ENCODE results near the gene TRIM31.

The TRIM31 gene, protein sequence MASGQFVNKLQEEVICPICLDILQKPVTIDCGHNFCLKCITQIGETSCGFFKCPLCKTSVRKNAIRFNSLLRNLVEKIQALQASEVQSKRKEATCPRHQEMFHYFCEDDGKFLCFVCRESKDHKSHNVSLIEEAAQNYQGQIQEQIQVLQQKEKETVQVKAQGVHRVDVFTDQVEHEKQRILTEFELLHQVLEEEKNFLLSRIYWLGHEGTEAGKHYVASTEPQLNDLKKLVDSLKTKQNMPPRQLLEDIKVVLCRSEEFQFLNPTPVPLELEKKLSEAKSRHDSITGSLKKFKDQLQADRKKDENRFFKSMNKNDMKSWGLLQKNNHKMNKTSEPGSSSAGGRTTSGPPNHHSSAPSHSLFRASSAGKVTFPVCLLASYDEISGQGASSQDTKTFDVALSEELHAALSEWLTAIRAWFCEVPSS

DNA sequence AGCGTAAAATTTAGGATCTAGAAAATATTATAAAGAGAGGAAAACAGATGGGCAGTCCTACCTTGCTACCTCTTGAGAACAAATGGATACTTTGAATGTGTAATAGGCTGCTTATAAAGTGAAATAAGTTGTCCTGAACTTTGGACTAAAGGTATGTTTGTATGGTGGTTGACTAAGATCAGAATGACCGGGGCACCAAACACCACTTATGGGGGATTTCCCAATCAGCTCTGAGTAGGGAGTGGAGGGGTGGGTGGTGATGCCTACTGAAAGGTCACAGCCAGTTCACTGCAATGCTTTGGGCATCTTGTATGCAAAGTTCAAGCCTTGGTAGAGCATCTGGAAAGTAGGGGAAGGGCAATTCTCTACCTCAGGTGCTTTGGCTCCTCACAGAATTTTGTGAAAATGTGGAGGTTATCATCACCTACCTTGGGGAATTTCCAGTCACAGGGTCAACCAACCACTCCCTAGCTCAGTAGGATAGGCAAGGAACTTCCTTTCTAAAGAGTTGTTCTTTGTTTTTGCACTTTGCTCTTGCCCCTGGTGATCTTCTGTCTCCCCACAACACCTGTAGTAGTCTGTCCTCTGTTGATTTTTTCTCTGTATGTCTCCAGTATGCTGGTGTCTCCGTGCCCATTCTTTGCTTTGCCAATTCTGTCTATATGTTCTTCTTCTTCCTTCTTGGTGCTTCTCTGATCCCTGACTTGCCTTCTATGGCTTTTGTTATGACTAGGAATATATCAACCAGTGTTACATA, at the start of gene TRIM31:
Gene TRIM31, minus strand, starts transcription at position 88 of the 757 bp plus-strand sequence. CDS start 285 bp downstream, outside the sequence.
- DNase-seq: no peak

DNA sequence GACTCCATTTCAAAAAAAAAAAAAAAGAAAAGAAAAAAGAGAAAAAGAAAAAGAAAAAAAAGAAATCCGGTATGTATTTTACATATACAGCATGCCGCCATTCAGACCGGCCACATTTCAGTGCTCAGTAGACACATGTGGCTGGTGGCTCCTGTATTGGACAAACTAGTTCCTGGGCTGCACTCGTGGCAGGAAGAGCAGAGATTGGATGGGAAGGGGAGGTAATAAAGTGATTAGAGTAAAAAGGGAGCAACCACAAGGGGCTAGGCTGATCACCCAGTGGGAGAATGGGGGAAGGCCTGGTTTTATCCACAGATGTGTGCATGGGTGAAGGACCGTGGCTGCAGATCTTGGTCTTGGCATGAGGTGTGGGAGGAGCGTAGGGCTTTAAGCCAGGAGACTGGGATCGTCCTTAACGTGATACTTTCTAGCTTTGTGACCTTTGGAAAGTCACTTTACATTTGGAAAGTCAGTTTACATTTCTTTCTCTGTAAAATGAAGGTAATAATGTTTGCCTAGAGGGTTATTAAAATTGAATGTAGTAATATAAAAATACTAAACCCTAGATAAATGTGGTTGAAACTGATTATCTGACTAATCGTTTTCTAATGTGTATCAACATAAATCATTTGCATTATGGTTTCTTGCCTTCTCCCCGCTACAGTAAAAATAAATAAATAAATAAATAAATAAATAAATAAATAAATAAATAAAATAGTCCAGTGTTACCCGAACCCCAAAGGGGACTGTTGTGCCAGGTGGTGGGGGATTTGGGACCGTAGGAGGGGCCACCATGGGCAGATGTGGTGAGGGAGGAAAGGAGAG, 49.6 kb upstream of the TRIM31 start:
- DNase-seq: no peak

DNA sequence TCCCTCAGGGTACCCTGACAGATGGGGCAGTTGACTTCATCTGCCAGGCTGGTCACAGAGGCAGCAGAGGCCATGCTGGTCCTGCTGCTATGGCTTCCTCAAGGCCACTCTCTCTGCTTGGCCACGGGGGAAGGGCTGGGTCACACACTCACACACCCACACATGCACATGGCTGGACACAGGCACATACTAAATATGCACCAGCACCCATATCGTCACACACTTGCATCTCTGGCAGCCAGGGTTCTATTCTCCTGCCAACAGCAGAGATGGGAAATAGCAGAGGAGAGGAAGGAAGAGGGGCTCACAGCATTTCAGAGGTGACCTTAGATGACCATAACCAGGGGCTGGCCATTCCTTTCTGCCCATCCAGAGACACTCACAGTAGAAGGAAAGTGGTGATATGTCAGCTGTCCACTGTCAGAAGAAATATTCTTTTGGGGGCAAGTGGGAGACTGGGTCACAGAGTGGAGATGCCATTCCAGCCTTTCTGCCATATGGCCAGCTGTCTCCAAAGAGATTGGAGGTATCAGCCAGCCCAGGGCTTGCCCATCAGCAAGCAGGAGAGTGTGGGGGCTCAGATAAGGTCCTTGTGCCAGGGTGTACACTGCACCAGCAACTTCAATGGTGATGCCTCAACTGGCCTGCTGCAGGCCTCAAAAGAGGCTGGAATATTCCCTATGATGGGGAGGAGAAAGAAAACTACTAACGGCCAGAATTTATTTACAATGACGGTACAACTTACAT, 48.1 kb upstream of the TRIM31 start, which contains the start of gene TRIM10:
Gene TRIM10, minus strand, starts transcription at position 427 of the 747 bp plus-strand sequence. Its CDS starts 353 bp downstream, at position 74.
- no peak for DNase-seq

DNA sequence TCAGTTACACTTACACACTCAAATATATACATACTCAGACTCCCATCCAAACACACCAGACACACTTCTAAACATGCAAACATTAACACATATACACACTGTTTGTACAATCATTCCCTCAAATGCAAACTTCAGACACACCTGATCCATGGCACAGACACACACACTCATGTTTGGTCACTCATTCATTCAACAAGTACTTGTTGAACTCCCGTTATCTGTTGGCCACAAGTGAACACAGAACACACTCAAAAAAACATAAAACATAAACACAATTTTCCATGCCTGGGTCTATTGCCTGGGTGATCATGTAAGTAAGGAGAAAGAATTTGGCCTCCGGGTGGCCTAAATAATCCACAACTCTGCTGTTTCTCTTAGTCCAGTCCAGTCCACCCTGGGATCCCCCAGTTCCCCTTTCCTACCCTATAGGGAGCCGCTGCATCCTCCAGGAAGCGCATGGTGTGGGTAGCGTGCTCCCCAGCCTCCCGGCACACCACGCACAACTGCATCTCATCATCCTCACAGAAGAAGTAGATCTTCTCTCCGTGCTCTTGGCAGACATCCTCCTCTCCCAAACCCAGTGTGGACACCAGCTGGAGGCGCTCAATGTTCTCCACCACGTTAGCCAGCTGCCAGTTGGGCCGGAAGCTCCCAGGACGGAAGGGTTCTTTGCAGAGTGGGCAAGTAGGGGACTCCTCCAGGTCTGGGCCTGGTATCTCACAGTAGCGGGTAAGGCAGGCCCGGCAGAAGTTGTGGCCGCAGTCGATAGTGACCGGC, 47.3 kb upstream of the TRIM31 start:
- no peak for DNase-seq

DNA sequence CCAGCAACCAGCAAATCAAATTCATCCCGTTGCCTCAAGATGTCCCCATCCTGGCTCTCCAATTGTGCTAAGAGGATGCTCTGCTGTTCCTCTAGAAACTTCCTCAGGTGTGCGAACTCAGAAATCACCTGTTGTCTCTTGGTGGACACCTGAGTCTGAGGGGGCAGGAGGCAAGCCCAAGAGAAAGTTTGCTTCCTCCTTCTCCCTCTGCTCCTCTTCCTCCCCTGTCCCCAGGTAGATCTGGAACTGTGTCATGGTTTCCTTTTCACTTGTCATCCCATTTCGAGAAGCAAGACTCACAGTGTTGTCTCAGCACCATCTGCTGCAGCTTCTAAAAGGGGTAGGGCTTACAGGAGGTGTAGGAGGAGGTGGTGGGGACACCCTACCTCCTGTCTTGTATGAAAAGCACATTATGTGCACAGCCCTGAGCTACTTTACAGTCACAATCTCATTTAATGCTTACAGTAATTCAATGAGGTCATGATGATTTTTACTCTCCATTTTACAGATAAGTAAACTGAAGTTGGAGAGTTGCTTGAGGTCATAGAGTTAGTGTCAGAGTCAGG, 45.7 kb upstream of the TRIM31 start:
- no peak for DNase-seq

DNA sequence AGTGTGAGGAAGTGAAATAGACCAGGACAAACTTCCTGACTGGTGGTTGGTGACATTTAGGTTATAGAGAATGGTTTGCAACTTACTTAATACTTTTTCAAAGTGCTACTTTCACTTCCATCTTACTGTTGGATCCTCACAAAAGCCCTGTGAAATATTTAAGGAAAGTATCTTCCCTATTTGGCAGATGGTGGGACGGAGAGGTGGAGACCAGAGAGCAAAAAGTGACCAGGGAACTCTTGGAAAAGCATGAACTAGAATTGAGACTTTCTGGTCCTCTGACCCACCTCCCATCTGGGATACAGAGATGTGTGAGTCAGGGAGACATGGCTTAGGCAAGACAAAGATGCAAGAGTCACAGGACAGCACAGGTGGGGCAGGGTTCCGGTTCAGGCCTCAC, 45.1 kb upstream of the TRIM31 start:
- DNase-seq: no peak

DNA sequence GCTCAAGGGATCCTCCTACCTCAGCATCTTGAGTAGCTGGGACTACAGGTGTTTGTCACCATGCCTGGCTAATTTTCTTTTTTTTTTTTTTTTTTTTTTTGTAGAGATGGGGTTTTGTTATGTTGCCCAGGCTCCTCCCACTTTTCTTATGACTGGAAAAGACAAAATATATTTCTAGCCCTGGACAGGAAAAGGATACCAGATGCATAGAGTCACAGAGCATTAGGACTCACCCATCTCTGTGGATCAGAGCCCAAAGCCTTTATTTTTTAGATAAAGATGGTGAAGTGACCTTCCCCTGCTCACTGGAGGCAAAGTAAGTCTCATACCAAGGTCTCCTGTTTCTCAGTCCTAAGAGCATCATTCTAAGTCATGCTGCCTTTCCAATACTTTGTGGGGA, 44.7 kb upstream of the TRIM31 start:
- no peak for DNase-seq

DNA sequence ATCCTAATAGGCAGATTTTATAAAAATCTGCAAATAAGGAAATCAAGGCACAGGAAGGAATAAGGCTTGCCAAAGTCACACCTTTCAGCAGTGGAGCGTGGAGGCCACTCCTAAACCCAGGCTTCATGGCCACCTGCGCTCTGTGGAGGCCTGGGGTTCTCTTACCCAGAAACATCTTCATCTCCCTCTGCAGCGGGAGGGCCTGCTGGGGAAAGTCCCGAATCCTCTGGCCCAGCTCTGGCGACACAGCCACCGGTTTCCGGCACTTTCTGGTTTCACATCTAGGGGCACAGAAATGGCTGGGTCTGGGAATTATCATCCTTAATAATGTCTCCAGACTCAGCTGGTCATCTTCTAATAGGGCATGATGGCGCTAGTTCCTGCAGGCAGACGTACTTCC, 43.9 kb upstream of the TRIM31 start:
- DNase-seq: no peak

DNA sequence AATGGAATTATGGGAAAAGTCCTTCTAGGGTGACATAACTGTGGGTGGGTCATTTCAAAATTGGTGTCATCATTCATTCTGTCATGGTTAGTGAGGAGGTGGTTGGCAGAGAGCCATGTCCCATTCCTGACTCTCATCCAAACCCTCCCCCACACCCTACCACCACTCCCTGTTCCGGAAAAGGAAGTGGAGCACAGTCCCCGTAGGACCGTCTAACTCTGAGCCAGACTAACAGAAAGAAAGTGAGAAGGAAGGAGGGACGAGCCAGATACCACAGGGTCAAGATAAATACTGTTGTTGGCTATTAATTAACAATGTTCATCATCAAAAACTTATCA, 43.3 kb upstream of the TRIM31 start:
- no peak for DNase-seq

DNA sequence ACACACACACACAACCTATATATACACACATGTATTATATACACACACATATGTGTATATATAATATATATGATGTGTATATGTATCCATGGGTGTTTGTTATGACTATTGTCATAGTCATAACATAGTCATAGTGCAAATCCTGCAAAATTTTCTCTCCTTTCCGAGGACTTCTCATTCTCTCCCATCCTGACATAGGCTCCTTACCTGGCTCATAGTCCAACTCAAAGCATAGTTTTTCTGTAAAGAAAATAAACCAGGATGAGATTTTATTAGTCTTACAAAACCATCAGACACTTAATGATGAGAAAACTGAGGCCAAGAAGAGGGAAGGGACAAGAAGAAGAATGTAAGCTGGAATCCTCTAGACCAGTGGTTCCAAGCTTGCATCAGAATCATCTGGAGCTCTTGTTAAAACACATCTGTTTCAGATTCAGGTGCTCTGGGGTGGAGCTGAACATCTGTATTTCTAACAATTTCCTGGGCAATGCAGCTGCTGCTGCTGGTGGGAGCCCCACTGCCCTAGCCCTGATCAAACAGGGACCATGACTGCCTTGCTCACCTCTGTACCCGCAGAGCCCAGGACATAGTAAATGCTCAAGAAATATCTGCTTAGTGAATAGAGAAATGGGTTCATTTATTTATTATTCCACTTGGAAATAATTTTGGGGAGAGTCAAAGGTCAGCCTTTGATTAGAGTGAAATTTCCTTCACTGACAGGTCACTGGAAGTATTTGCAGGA, 42.8 kb upstream of the TRIM31 start:
- DNase-seq: no peak

DNA sequence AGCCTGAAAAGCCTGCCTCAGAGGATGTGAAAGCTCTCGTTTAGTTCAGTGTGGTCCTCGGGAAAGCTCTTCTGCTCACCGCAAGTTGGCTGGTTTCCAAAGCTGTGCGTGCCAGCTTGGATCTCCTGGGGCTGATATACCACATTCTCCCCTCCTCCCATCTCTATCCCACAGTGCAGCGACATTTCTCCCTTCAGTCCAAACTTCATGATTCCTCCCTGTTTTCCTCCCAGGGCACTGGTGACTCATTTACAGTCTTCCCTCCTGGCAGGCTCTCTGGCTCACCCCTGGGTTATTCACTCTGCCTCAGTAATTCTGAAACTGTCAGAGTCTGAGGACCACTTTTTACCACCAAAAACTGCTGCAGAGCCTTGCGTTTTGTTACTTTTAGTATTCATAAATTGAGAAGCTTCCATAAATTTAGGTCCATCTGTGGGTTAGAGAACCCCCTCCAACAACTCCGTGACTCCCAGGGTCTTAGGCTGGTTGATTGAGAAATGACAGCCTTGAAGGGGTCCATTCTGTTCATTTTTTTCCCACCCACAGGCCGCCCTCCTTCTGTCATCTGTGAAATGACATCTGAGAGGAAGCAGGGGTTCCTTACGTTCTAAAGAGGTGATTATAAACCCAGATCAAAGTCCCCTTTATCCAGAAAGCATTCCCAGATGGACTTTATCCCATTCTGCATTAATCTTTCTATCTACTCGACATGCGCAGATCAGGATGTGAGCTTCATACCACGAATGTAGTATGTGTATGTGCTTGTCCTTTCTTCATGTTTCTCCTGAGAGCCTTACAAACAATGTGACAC, 42.0 kb upstream of the TRIM31 start:
- DNase-seq: no peak

DNA sequence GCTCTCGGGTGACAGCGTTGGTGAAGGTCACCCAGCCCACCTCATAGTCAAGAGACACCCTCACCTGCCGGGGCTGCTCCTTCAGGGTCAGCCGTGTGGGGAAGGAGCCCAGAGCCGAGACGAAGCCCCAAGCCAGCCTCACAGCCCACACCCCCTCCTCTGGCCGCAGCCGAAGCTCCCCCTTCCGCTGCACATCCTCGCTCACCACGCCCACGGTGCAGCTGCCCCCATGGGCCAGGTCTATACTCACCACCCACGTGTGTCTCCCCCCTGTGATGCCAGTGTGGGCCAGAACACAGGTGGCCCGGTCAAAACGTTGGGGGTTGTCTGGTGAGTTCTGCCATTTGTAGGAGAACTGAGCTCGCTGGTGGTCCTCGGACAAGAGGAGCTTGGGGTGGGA, 41.2 kb upstream of the TRIM31 start:
- DNase-seq: no peak

DNA sequence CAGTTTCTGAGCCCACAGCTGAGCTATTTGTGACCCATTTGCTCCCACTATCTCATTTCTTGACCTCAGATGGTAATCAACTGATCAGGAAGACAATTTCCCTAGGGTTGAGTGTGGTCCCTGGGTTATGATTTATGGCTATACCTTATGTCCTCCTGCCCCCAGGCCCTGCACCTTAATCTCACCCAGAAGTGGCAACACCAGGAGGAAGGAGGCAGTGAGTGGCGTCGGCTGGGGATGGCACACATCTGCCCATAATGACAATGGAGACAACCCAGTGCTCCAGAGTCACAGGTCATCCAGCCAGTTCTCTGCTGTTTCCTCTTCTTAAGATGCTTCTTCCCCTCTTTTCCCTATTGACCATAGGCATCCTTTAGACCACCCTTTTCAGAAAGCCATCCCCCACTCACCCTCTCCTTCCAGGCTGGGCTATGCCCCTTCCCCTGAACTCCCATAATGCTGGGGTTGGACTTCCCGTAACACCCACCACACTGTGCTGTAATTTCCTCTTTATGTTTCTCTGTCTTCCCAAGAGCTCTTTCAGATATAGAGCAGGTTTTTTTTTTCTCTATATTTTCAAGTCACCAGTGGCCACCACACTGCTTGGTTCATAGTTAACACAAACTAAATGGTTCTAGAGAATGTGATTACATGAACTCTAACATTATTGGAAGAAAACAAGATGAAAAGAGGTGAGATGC, 40.2 kb upstream of the TRIM31 start:
- no peak for DNase-seq

DNA sequence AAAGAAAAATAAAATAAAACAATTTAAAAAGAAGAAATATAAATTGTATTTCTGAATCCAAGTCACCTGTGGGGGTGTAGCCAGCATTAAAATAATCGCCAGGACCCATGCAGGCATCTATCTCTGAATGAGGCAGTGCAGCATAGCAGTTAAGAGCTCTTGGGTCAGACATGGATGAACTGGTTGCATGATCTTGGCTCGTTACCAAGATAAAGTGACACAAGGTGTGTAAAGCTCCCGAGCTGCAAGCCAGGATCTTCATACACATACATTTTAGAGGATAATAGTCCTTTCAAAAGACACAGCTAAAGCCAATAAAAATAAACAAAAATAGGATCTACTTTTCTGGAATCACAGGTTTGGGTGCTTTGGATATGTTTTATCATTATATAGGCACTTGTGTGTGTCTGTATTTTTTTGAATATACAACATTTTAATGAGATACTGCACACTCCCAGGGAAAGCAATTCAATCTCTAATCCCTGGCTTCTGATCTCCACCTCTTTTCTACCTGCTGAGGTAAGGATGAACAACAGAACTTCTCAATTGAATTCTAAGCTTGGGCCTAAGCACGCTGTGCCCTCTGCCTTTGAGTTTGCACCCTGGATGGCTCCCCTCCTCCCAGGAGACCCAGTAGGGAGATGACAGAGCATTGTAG, 39.3 kb upstream of the TRIM31 start:
- no peak for DNase-seq

DNA sequence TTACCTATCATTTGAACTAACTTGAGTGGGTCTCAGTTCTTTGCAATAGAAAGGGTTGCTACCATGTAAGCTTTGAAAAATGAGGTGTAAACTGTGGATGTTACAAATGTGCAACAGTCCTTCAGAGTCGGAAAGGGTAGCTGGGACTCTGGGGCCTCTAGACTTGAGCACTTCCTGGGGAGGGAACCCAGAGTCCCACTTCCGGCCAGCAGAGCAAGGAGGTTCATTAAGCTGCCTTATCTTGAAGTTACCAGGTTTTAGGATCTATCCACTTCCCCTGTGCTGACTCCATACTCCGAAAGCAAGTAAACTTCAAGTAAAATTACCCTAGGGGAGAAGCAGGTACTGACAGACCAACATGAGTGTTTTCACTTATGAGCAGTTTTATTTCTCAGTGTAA, 38.7 kb upstream of the TRIM31 start:
- DNase-seq: no peak

DNA sequence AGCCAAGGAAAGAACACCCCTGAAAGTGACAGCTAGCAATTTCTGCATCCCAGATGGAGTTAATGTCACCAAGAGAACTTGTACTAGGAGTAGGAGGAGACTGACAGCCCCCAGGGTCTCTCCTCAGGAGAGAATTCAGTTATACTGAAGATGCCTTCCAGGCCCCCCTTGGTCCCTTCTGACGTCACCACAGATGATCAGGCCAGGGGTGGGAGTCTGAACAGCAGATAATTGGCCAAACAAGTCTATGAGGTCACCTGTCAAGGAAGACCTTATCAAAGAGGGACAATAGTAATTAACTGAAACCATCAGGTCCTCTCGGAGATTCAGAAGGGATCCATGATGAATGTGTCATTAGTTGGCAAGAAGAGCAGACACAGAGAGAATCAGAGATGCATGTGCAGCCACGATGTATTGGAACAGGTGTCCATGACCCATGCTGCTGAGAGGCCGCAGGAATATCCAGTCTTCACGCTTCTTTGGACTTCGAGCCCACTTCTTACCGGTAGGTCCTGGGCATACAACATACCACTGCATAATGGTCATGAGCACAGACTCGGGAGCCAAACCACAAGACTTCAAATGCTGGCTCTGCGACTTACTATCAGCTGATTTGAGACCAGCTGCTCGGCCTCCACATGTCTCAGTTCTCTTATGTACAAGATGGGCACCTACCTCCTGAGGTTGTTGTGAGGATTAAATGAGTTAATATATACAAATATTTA, 37.9 kb upstream of the TRIM31 start:
- no peak for DNase-seq

DNA sequence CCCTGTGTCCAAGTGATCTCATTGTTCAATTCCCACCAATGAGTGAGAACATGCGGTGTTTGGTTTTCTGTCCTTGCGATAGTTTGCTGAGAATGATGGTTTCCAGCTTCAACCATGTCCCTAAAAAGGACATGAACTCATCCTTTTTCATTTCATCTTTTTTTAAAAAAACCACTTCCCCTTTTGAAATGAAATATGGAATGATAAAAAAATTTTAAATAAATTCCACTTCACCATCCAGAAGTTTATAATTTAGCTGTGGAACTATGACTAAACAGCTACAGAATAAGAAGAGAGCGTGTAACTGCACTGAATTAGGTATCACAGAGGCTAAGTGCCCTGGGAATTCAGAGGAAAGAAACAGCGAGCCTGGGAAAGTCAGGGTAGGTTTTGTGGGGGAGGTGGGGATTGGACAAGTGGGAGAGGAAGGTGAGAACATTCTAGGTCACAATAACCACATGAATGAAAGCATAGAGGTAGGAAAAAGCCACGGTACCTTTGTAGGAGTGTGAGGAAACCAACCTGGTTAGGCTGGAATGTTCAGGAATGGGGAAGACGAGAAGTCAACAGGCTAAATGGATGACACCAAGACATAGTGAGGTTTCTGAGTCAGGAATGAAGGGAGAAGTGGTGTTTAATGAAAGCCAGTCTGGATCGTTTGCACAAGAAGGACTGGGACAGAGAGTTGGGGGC, 37.1 kb upstream of the TRIM31 start:
- DNase-seq: no peak

All from stimulated activated CD4-positive, alpha-beta T cell treated with anti-CD3 and anti-CD28 coated beads, Interleukin-12 subunit alpha, Interleukin-12 subunit beta, amount 100 ng/mL, for 4 hours (primary cell).